Peyer's patch (tissue), 4 donors: ENCODE results near the gene IGFLR1. TPM values are rescaled to one million over a fixed set of nuclear protein-coding genes. Genes with fewer than 3 reads are reported as not detected.

Experiments used
- DNase-seq, 3 donors: peaks; one replicate each; pipeline ENCODE4 v3.0.0-alpha.2; 2017 to 2019
- H3K27ac ChIP-seq, 4 donors: fragments of 200-600 bp; sonication (generic); one replicate each; pipeline ENCODE4 v1.5.1; 2016 to 2019
- H3K27me3 ChIP-seq, 2 donors: fragments of 200-600 bp; sonication (generic); one replicate each; pipeline ENCODE4 v1.5.1; 2019
- H3K36me3 ChIP-seq, 3 donors: fragments of 200-600 bp; sonication (generic); one replicate each; pipeline ENCODE4 v1.5.1; 2016 to 2019
- H3K4me1 ChIP-seq, 4 donors: fragments of 200-600 bp; sonication (generic); one replicate each; pipeline ENCODE4 v1.5.1; 2016 to 2019
- H3K4me3 ChIP-seq, 4 donors: fragments of 200-600 bp; sonication (generic); 1 replicate in 3 of 4; 2 replicates in 1 of 4; pipeline ENCODE4 v1.5.1; 2016 to 2019; ENCODE audit warnings: mild to moderate bottlenecking in 1 of 4
- H3K9me3 ChIP-seq, 4 donors: fragments of 200-600 bp; sonication (generic); one replicate each; pipeline ENCODE4 v1.5.1; 2016 to 2019; ENCODE audit warnings: mild to moderate bottlenecking in 1 of 4
- CTCF ChIP-seq, 6 experiments: fragments of 450-650 bp in 4 of 6; fragments of 200-600 bp in 2 of 6; sonication (generic) in 1 of 6; IDR thresholded peaks; one replicate each; pipeline ENCODE4 v1.5.1; 2017 to 2019; ENCODE audit warnings: antibody characterized with exemption in 6 of 6, mild to moderate bottlenecking in 3 of 6, moderate library complexity in 1 of 6
- POLR2A ChIP-seq, 2 donors: fragments of 450-650 bp; IDR thresholded peaks; one replicate each; pipeline ENCODE4 v1.5.1; 2017; ENCODE audit warnings: antibody characterized with exemption in 2 of 2, mild to moderate bottlenecking in 2 of 2, moderate library complexity in 2 of 2
- total RNA-seq, 4 donors: library from RNA; depleted of rRNA; stranded (reverse); fragments of >200 nt; gene quantifications; one replicate each; pipeline ENCODE4 v1.1.0, GENCODE V29; 2016

Gene IGFLR1
- total RNA-seq, 4 donors from 2014 or later: 8.3 to 14.2 (median 12.3) TPM

- Histone ChIP-seq H3K27ac (peak overlapping the region in 3 of 4 donors; percentile 20 to 93 (median 69)), H3K4me3 (peak overlapping the region in 2 of 4 donors; percentile 12 to 40), H3K27me3 (no peaks in the 10 kb centered on the region), H3K9me3 (no peaks in the 10 kb centered on the region), H3K36me3 (no peaks in the 10 kb centered on the region), H3K4me1 (peaks cover 0 to 15% (median 9%) of the 10 kb centered on the region in 4 donors)
- no peak for TF ChIP-seq POLR2A (IDR thresholded peaks at IDR 0.05)
- DNase-seq: peak in 2 of 3 donors; percentile 82 to 86
These were observed 29.4 kb downstream of the IGFLR1 start for GRCh38 chr19:35712567-35713505.

GRCh38 chr19:35710784-35711723, 31.2 kb downstream of the IGFLR1 start:
- no peak for TF ChIP-seq CTCF (IDR thresholded peaks at IDR 0.05)
- no peak for TF ChIP-seq POLR2A (IDR thresholded peaks at IDR 0.05)
- H3K27me3 ChIP-seq: no peaks in the 10 kb centered on the region
- no peaks in the 10 kb centered on the region for H3K36me3 ChIP-seq
- DNase-seq: peak in 1 of 3 donors; percentile 41
- H3K9me3 ChIP-seq: no peaks in the 10 kb centered on the region
- H3K27ac ChIP-seq: peak overlapping the region in 2 of 4 donors; percentile 69 to 93
- peaks cover 0 to 10% (median 7%) of the 10 kb centered on the region in 4 donors for H3K4me1 ChIP-seq
- no peak overlapping the region for H3K4me3 ChIP-seq

GRCh38 chr19:35708391-35708790, 33.9 kb downstream of the IGFLR1 start:
- Histone ChIP-seq H3K27ac (no peak overlapping the region), H3K4me1 (no peaks in the 10 kb centered on the region), H3K4me3 (no peak overlapping the region), H3K36me3 (no peaks in the 10 kb centered on the region), H3K27me3 (no peaks in the 10 kb centered on the region), H3K9me3 (no peaks in the 10 kb centered on the region)
- TF ChIP-seq CTCF (IDR thresholded peaks at IDR 0.05): no peak
- no peak for TF ChIP-seq POLR2A (IDR thresholded peaks at IDR 0.05)
- DNase-seq: no peak

GRCh38 chr19:35704218-35704617, 38.0 kb downstream of the IGFLR1 start, which contains the start of gene ZBTB32:
Gene ZBTB32, plus strand, starts transcription at chr19:35704558. Its CDS starts 10,069 bp downstream, at chr19:35714627.
- H3K27ac ChIP-seq: no peak within 1 kb of the TSS
- no peak for DNase-seq

GRCh38 chr19:35703343-35703742, 38.9 kb downstream of the IGFLR1 start:
- DNase-seq: no peak
- H3K4me1 ChIP-seq: peaks cover 0 to 14% (median 0%) of the 10 kb centered on the region in 4 donors
- H3K27me3 ChIP-seq: no peaks in the 10 kb centered on the region
- H3K9me3 ChIP-seq: no peaks in the 10 kb centered on the region
- no peak overlapping the region for H3K27ac ChIP-seq
- no peak overlapping the region for H3K4me3 ChIP-seq
- no peaks in the 10 kb centered on the region for H3K36me3 ChIP-seq
- TF ChIP-seq POLR2A (IDR thresholded peaks at IDR 0.05): no peak
- no peak for TF ChIP-seq CTCF (IDR thresholded peaks at IDR 0.05)

More at GRCh38 chr19:35704218-35704617, 38.0 kb downstream of the IGFLR1 start, which contains the start of gene ZBTB32:
- TF ChIP-seq POLR2A (IDR thresholded peaks at IDR 0.05) (no peak), CTCF (IDR thresholded peaks at IDR 0.05) (no peak)
- peaks cover 0 to 14% (median 0%) of the 10 kb centered on the region in 4 donors for H3K4me1 ChIP-seq
- no peaks in the 10 kb centered on the region for H3K27me3 ChIP-seq
- no peaks in the 10 kb centered on the region for H3K36me3 ChIP-seq
- no peaks in the 10 kb centered on the region for H3K9me3 ChIP-seq
- H3K4me3 ChIP-seq: no peak within 1 kb of the TSS
